CD4-positive, alpha-beta T cell (primary cell): ENCODE data around the gene MAPKAP1. TPM values are rescaled to one million over a fixed set of nuclear protein-coding genes. Genes with fewer than 3 reads are reported as not detected.

ENCODE experiments used
- ATAC-seq: fragments of 200-7000 bp; cut with Tn5 transposase; one replicate; pipeline ENCODE4 v1.10.0; 2022; ENCODE audit warnings: mild to moderate bottlenecking; ENCODE audit not compliant: poor library complexity
- CTCF ChIA-PET: fragments of 350-600 bp; sonication (Branson Sonifier 250); formaldehyde crosslinking; loops from one replicate; lab custom pipeline; 2021; ENCODE audit warnings: antibody characterized with exemption, inconsistent platforms; lab: Charles Lee
- POLR2A ChIA-PET: fragments of 350-600 bp; sonication (Branson Sonifier 250); formaldehyde crosslinking; loops from one replicate; lab custom pipeline; 2021; ENCODE audit warnings: antibody characterized with exemption, inconsistent platforms; lab: Charles Lee
- DNase-seq, 14 experiments: peaks; one replicate each; pipeline ENCODE4 v3.0.0-alpha.2; 2013 to 2020; ENCODE audit warnings: mixed read lengths in 2 of 14
- H3K27ac ChIP-seq, 2 donors: one replicate each; pipeline versions ENCODE4 v1.5.1 to v1.7.0; 2013; ENCODE audit warnings: low read length in 2 of 2, low read depth in 1 of 2, mild to moderate bottlenecking in 1 of 2
- H3K27me3 ChIP-seq, 2 experiments: 1 replicate in 1 of 2; 2 replicates in 1 of 2; pipeline versions ENCODE4 v1.6.1 to v1.7.0; 2013; ENCODE audit warnings: low read length in 2 of 2, control low read depth in 1 of 2, mild to moderate bottlenecking in 1 of 2, moderate library complexity in 1 of 2; ENCODE audit not compliant: insufficient read depth in 2 of 2, control insufficient read depth in 1 of 2
- H3K36me3 ChIP-seq: one replicate; pipeline ENCODE4 v1.6.1; 2013; ENCODE audit warnings: low read length, control low read depth; ENCODE audit not compliant: insufficient read depth
- H3K4me1 ChIP-seq: one replicate; pipeline ENCODE4 v1.6.1; 2013; ENCODE audit warnings: low read length, control low read depth; ENCODE audit not compliant: insufficient read depth
- H3K4me3 ChIP-seq: one replicate; pipeline ENCODE4 v1.5.1; 2013; ENCODE audit warnings: mild to moderate bottlenecking, low read length, moderate library complexity
- H3K9me3 ChIP-seq, 2 experiments: 1 replicate in 1 of 2; 2 replicates in 1 of 2; pipeline versions ENCODE4 v1.6.1 to v1.7.0; 2013; ENCODE audit warnings: low read length in 2 of 2, mild to moderate bottlenecking in 2 of 2, control low read depth in 1 of 2, moderate library complexity in 1 of 2; ENCODE audit not compliant: control insufficient read depth in 1 of 2, insufficient read depth in 1 of 2
- H3K27ac Mint-ChIP-seq: one replicate; pipeline ENCODE4 v1.8.0; 2020; ENCODE audit warnings: mixed read lengths
- H3K27me3 Mint-ChIP-seq: one replicate; pipeline ENCODE4 v1.8.0; 2021; ENCODE audit warnings: mixed read lengths
- H3K36me3 Mint-ChIP-seq: one replicate; pipeline ENCODE4 v1.8.0; 2021; ENCODE audit warnings: low read depth, mixed read lengths
- H3K4me1 Mint-ChIP-seq: one replicate; pipeline ENCODE4 v1.8.0; 2021; ENCODE audit warnings: low read depth, mixed read lengths
- H3K4me3 Mint-ChIP-seq: one replicate; pipeline ENCODE4 v1.8.0; 2020; ENCODE audit warnings: mild to moderate bottlenecking, mixed read lengths
- H3K9me3 Mint-ChIP-seq: one replicate; pipeline ENCODE4 v1.8.0; 2020; ENCODE audit warnings: mixed read lengths
- intact Hi-C, 2 experiments: fragments of 100-400 bp; cut with DNase I in 1 of 2; cut with micrococcal nuclease in 1 of 2; formaldehyde crosslinking; loops; one replicate each; pipeline versions ENCODE4 v1.15.1 to v1.9.0; 2023 to 2025; cut with DNase I, micrococcal nuclease
- total RNA-seq, 174 experiments: library from RNA in 2 of 174; stranded (reverse) in 2 of 174; gene quantifications; one replicate each; pipeline ENCODE4 v1.2.3 and lab custom pipeline; 2021 to 2026
- TF ChIP-seq, protein P1 (sequence below): fragments of 200-600 bp; IDR thresholded peaks from one replicate; pipeline ENCODE4 v1.8.0; 2022; ENCODE audit warnings: antibody characterized with exemption, mild to moderate bottlenecking

Gene MAPKAP1
- total RNA-seq, 2 experiments from 2014 or later = 40.3 to 44.9 TPM

GRCh38 chr9:125497906-125498305 is 209.1 kb downstream of the MAPKAP1 start:
- Histone ChIP-seq H3K4me1 (no peaks in the 10 kb centered on the region), H3K4me3 (no peak overlapping the region), H3K9me3 (no peaks in the 10 kb centered on the region), H3K27ac (no peak overlapping the region), H3K27me3 (no peaks in the 10 kb centered on the region), H3K36me3 (no peaks in the 10 kb centered on the region)
- Mint-ChIP-seq H3K36me3 (peaks cover 47% of the 10 kb centered on the region), H3K27me3 (no peaks in the 10 kb centered on the region), H3K9me3 (peaks cover under 1% of the 10 kb centered on the region), H3K4me3 (no peak overlapping the region), H3K4me1 (no peaks in the 10 kb centered on the region), H3K27ac (no peak overlapping the region)
- DNase-seq (no peak), ATAC-seq (no peak)
- TF ChIP-seq, protein P1, sequence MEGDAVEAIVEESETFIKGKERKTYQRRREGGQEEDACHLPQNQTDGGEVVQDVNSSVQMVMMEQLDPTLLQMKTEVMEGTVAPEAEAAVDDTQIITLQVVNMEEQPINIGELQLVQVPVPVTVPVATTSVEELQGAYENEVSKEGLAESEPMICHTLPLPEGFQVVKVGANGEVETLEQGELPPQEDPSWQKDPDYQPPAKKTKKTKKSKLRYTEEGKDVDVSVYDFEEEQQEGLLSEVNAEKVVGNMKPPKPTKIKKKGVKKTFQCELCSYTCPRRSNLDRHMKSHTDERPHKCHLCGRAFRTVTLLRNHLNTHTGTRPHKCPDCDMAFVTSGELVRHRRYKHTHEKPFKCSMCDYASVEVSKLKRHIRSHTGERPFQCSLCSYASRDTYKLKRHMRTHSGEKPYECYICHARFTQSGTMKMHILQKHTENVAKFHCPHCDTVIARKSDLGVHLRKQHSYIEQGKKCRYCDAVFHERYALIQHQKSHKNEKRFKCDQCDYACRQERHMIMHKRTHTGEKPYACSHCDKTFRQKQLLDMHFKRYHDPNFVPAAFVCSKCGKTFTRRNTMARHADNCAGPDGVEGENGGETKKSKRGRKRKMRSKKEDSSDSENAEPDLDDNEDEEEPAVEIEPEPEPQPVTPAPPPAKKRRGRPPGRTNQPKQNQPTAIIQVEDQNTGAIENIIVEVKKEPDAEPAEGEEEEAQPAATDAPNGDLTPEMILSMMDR = no peak
- POLR2A ChIA-PET = no interaction called here
- intact Hi-C loops = no loop called here
- CTCF ChIA-PET = no interaction called here

DNA sequence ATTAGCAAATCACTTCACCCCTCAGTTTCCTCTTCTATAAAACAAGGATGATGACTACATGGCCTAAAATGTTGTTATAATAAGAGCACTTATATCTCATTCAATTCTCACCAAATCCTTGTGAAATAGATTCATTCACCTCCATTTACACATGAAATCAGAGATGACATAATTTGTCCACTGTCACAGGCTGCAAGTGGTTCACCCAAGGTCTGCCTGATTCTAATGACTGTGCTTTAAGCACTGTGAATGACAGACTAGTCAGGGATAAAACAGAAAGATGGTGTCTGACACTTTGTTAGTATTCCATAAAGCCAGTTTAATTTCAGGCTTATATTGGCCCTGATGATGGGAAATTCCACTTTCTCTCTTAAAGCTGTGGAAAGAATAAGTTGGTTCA is 209.5 kb downstream of the MAPKAP1 start:
- no peak overlapping the region for H3K4me3 ChIP-seq
- Mint-ChIP-seq H3K4me3 (no peak overlapping the region), H3K27ac (no peak overlapping the region), H3K9me3 (no peaks in the 10 kb centered on the region), H3K4me1 (no peaks in the 10 kb centered on the region), H3K36me3 (peaks cover 43% of the 10 kb centered on the region), H3K27me3 (no peaks in the 10 kb centered on the region)
- no peaks in the 10 kb centered on the region for H3K27me3 ChIP-seq
- H3K4me1 ChIP-seq = no peaks in the 10 kb centered on the region
- TF ChIP-seq, protein P1 = no peak
- H3K9me3 ChIP-seq = no peaks in the 10 kb centered on the region
- ATAC-seq (no peak), DNase-seq (no peak)
- CTCF ChIA-PET = no interaction called here
- intact Hi-C loops = no loop called here
- POLR2A ChIA-PET = no interaction called here
- H3K27ac ChIP-seq = no peak overlapping the region
- no peaks in the 10 kb centered on the region for H3K36me3 ChIP-seq

- POLR2A ChIA-PET = no interaction called here
- Histone ChIP-seq H3K27me3 (no peaks in the 10 kb centered on the region), H3K4me3 (no peak overlapping the region), H3K36me3 (no peaks in the 10 kb centered on the region), H3K4me1 (no peaks in the 10 kb centered on the region), H3K9me3 (no peaks in the 10 kb centered on the region), H3K27ac (no peak overlapping the region)
- TF ChIP-seq, protein P1 = no peak
- intact Hi-C loops = no loop called here
- no peak for ATAC-seq
- no peak overlapping the region for H3K27ac Mint-ChIP-seq
- no peak for DNase-seq
- H3K4me1 Mint-ChIP-seq = no peaks in the 10 kb centered on the region
- CTCF ChIA-PET = no interaction called here
- no peaks in the 10 kb centered on the region for H3K27me3 Mint-ChIP-seq
- peaks cover 35% of the 10 kb centered on the region for H3K36me3 Mint-ChIP-seq
- no peak overlapping the region for H3K4me3 Mint-ChIP-seq
- no peaks in the 10 kb centered on the region for H3K9me3 Mint-ChIP-seq
Observed at GRCh38 chr9:125496313-125496834, 210.6 kb downstream of the MAPKAP1 start.
